Measurements from ENCODE around the gene EIF1AD.

The EIF1AD gene

DNA sequence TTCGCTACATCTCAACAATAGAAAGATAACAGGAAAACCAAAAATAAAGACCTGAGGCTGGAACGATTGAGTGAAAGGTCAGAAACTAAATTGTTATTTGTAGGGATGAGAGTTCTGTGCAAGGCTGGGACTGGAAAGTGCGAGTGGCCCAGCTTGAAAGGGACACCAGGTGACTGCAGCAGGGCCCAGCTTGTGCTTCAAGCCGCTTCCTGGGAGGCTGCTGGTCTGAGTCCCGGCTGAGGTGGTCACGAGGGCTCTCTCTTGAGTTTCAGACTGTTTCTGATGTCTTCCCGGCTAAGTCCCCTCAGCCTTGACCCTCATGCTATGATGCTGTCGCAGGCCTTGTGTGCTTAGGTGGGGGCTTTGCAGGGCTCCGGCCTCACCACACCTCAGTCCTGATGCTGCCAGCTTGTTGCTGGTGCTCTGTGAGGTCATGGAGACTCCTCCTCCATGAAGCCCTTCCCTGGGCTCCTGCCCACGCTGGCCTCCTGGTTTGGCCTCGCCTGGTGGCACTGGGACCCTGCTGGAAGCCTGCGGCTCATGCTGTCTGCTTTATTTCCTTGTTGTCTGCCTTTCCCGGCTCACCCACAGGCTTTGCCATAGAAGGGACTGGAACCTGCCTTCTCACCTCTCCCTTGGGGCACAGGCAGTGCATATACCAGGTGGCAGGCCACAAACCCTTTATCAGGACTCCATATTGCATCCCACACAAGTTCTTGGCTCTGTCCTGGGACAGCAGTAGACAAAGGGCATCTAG is 4.4 kb upstream of the EIF1AD start:
- in situ Hi-C loops (cut with MboI; ENCODE audit: low sequenced_read_pairs) = no loop called here

DNA sequence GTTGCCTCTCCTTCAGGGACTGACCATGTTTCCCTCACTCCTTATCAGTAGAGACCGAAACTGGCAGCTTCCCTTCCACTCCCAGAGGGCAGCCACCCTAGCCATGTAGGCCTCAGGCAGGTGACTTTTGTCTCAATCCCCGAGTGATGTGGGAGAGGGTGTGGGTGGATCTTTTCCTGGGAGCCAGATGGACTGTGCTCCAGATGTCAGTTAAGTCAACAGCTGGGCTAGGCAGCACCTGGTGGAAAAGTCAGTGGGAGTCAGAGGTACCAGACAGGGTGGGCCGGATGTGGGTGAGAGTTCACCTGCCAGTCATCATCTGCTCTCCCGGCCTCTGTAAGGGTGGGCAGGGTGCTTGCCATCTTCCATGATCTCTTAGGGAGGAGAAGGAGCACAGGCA is 2.2 kb upstream of the EIF1AD start:
- in situ Hi-C loops (cut with MboI; ENCODE audit: low sequenced_read_pairs) = no loop called here

DNA sequence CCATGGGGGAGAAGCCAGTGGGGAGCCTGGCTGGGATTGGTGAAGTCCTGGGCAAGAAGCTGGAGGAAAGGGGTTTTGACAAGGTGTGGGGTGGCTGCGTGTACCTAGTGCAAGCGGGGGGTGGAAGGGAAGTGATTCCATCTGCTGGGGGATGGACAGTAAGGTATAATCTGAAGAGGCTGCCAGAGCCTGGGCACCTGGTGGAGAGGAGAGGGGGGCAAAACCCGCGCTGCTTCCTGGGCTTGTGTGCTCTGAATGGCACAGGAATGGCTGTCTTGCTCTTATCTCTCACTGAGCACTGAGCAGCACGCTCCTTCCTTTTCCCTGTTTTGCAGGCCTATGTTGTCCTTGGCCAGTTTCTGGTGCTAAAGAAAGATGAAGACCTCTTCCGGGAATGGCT is 1.3 kb upstream of the EIF1AD start:
- in situ Hi-C loops (cut with MboI; ENCODE audit: low sequenced_read_pairs) = no loop called here

DNA sequence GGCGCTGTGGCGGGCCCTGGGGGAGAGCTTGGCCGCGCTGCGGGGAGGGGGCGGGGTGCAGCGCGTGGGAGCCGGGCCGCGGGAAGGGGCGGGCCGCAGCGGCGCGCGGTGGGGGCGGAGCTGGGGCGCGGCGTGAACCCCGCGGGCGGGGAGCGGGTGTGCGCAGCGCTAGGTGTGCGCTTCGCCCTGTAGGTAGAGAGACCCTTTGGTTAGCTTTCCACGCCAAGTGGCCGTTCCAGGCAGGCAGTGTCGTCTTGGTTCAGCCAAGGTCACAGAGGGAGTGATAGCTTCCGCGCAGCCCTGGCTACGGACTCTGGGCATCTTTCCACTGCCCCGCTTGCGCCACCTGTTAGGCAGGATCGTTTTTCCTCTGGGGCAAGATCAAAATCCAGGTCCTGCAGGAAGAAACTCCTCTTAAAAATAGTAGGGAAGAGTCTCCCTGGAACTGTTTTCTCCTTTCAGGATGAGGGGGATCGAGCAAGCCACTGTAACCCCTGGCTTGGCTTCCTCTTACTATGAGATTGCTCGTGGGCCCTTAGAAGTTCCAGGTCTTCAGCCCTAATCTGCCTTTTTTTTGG is 780 bp upstream of the EIF1AD start:
- in situ Hi-C loops (cut with MboI; ENCODE audit: low sequenced_read_pairs) = no loop called here

DNA sequence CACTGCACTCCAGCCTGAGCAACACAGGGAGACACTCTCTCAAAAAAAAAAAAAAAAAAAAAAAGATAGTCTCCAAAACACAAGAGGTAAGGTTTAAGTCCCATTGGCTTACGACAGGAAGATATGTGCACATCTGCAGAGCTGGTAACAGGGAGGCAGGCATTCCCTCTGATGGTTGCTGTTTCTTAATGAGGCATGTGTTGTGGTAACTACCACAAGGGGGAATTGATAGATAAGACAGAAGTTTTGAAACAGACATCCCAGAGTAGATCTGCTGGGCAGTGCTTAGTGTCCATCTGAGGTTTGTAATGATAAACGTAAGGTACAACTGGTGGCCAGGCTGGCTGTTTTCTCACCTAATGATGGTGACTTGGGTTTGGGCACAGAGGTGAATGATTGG is 4.7 kb downstream of the EIF1AD start:
- in situ Hi-C loops (cut with MboI; ENCODE audit: low sequenced_read_pairs) = loop anchor here (25.0 kb wide), 2 partner anchors 110 to 285 kb away; partner anchors contain the start of genes CCDC85B, CTSW, FIBP and KAT5

DNA sequence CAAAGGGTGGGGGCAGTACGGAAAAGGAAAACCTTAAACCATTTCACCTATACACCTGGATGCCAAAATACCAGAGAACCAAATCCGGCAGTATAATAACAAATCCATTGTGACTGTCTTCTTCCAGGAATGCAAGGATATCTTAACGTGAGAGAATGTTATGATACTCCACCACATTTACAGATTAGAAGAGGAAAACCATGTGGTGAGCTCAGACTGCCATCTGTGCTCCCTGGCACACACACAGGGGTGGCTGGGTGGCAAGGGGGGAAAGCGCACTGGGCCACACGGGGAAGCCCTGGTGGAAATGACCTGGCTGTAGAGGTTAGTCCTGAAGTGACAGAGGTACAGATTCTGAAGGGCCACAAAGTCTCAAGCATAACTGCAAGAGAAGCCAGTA is 9.9 kb downstream of the EIF1AD start:
- in situ Hi-C loops (cut with MboI; ENCODE audit: low sequenced_read_pairs) = loop anchor here (25.0 kb wide), 2 partner anchors 105 to 280 kb away; partner anchors contain the start of genes CCDC85B, CTSW, FIBP and KAT5

DNA sequence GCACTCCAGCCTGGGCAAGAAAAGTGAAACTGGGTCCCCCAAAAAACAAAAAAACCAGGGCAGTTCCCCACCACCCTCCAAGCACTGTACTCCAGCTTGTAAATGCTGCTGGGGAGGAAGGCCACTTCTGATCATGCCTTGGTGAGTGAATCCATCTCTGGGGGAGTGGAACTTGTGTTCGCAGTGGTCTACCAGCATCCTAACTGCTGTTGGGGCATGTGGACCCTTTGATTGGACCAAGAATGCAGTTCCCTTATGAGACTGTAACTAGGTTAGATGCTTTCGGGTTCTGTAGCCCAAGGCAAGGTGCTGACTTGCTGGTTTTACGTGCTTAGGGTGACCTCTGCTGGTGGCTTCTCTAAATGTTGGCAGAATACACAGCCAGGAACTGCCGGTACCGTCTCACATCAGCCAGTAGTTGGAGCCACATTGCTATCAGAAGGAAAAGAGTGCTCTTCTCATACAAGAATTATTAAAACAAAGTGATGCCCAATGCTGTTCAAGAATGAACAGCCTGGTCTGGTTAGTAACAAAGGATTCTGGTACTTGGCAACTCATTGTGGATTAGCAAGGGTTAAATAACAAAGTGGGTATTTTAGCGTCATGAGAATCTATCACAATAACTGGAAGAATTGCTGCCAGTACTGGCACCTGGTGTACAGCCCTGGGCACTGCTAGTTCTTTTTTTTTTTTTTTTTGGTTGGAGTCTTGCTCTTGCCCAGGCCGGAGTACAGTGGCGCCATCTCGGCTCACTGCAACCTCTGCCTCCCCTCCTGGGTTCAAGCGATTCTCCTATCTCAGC is 13.0 kb downstream of the EIF1AD start:
- in situ Hi-C loops (cut with MboI; ENCODE audit: low sequenced_read_pairs) = loop anchor here (25.0 kb wide), 2 partner anchors 102 to 277 kb away; partner anchors contain the start of genes CCDC85B, CTSW, FIBP and KAT5

DNA sequence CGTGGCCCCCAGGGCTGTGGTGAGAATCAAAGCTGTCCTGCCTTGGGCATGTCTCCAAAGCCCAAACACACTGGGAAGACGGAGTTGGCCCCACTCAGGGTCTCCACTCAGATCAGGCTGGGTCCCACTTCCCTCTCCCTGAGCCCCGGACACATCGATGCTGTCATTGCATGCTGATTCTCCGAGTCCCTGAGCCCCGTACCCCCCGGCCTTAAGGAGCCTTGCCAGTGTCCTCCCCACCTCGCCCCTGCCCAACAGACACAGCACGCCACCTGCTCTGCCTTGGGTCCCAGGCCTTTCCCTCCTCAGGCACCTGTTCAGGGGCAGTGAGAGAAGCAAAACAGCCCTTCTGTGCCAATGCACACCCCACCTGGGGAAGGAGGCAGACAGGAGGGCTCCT is 14.6 kb downstream of the EIF1AD start:
- in situ Hi-C loops (cut with MboI; ENCODE audit: low sequenced_read_pairs) = loop anchor here (25.0 kb wide), 2 partner anchors 100 to 275 kb away; partner anchors contain the start of genes CCDC85B, CTSW, FIBP and KAT5

DNA sequence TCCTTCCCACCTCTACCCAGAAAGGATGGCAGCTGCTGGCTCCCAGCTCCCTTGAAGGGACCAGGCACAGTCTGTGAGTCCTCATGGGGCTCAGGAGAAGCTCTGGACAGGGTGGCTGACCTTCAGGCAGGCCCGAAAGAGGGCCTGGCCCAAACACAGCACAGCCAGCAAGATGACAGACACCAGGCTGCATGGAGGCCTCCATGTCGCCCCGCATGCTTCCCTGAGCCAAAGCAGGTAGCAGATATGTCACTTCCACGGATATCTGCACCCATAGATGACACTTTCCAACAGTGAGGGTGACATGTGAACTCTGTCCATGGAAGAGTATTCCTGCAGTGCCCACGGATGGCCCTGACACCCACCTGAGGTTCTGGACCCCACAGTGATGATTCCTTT is 18.4 kb downstream of the EIF1AD start:
- in situ Hi-C loops (cut with MboI; ENCODE audit: low sequenced_read_pairs) = loop anchor here (25.0 kb wide), 2 partner anchors 96 to 271 kb away; partner anchors contain the start of genes CCDC85B, CTSW, FIBP and KAT5

DNA sequence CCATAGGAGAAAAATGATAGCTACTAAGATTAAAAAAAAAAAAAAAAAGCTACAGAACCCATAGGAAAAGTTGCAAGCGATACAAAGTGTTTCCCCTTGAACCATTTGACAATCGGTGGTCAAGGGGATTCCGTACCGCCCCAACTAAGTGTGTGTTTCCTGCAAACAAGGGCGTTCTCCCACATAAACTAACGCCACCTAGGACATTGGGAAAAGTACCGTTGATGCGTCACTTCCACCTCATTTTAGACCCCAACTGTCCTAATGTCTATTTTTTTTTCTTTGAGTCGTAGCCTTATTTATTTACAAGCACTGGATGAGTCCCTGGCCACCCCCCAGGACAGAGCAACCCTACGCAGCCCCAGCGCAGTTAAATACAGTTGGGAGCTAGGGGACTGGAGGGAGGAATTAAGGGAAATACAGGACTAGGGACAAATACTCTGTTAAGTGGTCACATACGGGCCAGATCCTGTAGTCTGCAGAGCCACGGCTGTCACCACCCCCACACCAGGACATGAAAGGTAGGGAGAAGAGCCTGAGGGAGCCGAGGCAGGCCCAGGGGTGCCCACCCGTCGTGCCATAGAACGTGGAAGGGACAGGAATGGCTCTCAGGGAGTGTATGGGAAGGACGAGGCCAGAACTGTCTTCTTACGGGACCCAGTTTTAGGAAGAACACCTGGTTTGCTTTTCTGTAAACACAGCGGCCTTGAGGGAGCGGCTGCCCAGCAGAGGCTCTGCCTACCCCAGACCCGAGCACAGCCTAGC is 19.0 kb downstream of the EIF1AD start:
- in situ Hi-C loops (cut with MboI; ENCODE audit: low sequenced_read_pairs) = loop anchor here (25.0 kb wide), 2 partner anchors 96 to 271 kb away; partner anchors contain the start of genes CCDC85B, CTSW, FIBP and KAT5

DNA sequence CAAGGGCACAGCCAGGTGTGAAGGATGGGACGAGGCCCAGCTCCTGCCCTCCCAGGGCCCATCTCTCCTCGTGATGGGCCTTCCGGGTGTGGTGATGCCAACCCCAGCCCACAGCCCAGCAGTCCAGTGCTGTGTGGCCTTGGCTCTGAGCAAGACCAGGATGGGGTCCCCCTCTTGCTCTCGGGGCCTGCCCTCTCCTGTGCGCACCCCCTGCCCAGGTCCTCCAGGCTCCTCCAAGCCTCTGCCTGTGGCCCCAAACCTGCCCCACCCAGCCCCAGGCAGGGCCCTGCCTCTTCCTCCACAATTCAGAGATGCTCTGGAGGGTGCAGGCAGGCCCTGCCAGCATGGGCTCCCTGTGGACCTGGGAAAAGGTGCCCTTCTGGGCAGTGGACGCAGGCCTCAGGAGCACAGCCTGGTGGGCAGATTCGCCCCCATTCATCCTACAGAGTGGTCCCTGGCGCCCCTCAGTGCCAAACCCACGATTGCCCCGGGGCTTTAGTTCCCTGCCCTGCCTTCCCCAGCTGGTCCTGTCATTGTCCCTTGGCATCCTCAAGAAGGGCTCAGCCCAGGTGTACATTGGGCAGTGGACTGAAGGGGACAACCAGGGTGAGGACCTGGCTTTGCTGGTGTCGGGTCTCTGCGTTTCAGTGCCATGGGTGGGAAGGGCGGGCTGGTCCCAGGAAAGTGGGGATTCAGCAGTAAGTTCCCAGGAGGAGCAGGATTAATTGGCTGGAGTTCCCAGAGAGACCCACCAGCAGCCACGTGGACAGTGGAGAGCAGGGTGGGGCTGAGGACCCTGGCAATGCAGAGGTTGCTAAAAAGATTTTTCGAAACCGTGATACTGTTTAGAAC is 19.8 kb downstream of the EIF1AD start:
- in situ Hi-C loops (cut with MboI; ENCODE audit: low sequenced_read_pairs) = loop anchor here (25.0 kb wide), 2 partner anchors 95 to 270 kb away; partner anchors contain the start of genes CCDC85B, CTSW, FIBP and KAT5

DNA sequence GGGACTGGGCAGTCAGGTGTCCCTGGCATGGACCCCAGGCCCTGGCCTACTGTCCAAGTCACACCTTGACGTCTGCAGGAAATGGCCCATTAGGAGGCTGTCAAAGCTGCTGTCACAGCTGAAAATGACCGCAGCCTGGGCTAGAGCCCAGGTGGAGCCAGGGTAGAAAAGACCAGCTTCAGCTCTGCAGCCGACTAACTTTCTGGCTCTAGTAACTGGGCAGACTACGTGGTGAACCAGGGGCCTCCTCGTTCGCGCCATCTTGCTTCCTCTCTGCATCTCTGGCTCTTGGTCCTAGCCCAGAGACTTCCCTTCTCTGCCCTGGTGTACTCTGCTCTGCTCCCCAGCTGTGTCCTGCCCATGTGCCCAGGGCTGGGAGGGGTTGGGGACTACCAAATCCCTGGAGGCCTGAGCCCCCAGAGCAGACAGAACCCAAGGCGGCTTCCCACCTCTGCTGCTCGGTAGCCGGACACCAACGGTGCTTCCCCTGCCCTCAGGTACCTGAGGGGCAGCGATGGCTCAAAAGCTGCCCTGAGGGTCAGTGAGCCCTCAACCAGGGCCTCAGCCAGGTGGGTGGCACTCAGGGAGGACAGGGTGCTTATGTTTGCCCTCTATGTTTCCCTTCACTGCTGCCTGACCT is 20.7 kb downstream of the EIF1AD start:
- in situ Hi-C loops (cut with MboI; ENCODE audit: low sequenced_read_pairs) = loop anchor here (25.0 kb wide), 2 partner anchors 94 to 269 kb away; partner anchors contain the start of genes CCDC85B, CTSW, FIBP and KAT5

DNA sequence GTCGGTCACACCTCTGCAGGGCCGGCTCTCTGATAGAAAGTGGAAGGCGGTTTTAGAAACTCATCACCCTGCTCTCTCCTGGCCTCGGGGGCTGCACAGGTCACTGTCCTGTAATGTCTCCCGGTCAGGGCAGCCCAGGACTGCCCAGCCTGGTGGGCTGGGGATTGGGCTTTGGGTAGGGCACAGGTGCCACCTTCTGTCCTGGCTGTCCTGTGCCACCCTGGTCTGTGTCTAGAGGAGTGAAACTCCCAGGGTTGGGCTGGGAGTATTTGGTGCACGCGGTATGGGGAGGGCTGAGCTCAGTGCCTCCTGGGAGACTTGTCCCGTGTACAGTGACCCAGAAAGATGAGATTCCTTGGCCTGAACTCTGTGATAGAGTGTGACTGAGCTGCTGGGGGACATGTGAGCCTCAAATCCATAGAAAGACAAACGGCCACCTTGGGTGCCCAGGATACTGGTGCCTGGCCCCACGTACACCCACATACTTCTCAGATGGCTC is 22.6 kb downstream of the EIF1AD start:
- in situ Hi-C loops (cut with MboI; ENCODE audit: low sequenced_read_pairs) = loop anchor here (25.0 kb wide), 2 partner anchors 92 to 267 kb away; partner anchors contain the start of genes CCDC85B, CTSW, FIBP and KAT5

DNA sequence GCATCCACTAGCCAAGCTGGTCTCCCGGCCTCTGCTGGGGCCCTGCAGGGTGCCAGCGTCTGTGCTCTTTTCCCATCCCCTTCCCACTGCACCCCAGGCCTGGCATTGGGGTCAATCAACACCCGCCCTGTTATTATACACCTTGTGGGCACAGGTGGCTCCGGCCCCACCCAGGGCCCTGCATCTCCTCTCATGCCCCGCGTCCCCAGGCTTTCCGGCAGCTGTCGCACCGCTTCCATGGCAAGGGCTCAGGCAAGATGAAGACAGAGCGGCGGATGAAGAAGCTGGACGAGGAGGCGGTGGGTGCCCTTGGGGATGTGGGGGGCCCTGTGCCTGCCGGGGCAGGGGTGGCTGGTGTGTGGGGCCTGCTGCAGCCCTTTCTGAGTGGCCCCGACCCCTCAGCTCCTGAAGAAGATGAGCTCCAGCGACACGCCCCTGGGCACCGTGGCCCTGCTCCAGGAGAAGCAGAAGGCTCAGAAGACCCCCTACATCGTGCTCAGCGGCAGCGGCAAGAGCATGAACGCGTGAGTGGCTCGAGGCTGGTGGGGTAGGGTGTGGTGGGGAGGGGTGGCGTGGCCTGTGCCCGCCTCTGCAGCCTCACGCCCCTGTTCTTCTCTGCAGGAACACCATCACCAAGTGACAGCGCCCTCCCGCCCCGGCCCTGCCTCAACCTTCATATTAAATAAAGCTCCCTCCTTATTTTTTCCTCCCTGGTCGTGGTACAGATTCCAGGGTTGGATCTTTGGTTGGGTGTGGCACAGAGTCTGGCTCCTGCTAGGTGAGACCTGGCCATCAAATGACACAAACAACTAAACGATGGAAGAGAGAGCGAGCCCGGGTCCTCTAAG is 23.3 kb downstream of the EIF1AD start:
- in situ Hi-C loops (cut with MboI; ENCODE audit: low sequenced_read_pairs) = loop anchor here (25.0 kb wide), 2 partner anchors 91 to 266 kb away; partner anchors contain the start of genes CCDC85B, CTSW, FIBP and KAT5

DNA sequence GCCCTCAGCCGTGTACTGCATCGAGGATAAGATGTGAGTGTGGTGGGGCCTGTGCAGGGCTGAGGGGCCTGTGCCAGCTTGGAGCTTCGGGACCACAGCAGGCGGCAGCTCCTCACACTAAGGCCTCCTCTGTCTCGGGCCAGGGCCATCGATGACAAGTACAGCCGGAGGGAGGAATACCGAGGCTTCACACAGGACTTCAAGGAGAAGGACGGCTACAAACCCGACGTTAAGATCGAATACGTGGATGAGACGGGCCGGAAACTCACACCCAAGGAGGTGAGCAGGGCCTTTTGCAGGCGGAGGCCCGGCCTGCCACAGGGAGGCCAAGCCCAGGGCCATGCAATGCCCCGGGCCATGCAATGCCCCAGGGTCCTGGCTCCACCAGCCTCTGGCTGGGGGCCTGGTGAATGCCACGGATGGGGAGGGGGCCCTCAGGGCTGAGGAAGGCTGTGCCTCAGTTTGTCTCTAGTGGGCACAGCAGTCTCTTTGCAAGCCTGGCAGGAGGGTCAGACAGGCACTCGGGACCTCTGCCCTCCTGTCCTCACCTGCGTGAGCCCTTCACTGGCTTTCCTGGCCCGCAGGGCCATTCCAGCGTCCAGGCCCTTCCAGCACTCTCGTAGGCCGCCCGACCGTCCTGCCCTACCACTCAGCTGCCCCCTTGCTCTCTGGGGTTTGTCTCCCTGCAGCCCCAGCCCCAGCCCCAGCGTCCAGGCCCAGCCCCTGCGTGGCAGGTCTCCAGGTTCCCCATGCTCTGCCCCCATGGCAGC is 24.2 kb downstream of the EIF1AD start:
- in situ Hi-C loops (cut with MboI; ENCODE audit: low sequenced_read_pairs) = loop anchor here (25.0 kb wide), 2 partner anchors 91 to 266 kb away; partner anchors contain the start of genes CCDC85B, CTSW, FIBP and KAT5
